SK-N-SH (cell line): Measurements from ENCODE around the gene PRR19.

Experiments used
- CTCF ChIP-seq: fragments of 200-600 bp; sonication (generic); IDR thresholded peaks from 2 replicates; pipeline ENCODE4 v1.6.1; 2017; ENCODE audit warnings: antibody characterized with exemption, mild to moderate bottlenecking, moderate library complexity
- EP300 ChIP-seq, 2 experiments: IDR thresholded peaks; 2 replicates each; pipeline versions ENCODE4 v1.4.0 to v1.6.1; 2012; ENCODE audit warnings: borderline replicate concordance in 1 of 2, low read depth in 1 of 2, low read length in 1 of 2
- FOXM1 ChIP-seq: IDR thresholded peaks from 2 replicates; pipeline ENCODE4 v1.4.0; 2012; ENCODE audit warnings: low read depth, mild to moderate bottlenecking
- JUND ChIP-seq: IDR thresholded peaks from 2 replicates; pipeline ENCODE4 v1.4.0; 2012
- NRF1 ChIP-seq: IDR thresholded peaks from 2 replicates; pipeline ENCODE4 v1.6.1; 2012; ENCODE audit warnings: low read depth, mild to moderate bottlenecking, low read length
- POLR2AphosphoS5 ChIP-seq: IDR thresholded peaks from 2 replicates; pipeline ENCODE4 v1.6.1; 2012; ENCODE audit warnings: low read depth, low read length
- REST ChIP-seq: IDR thresholded peaks from 2 replicates; pipeline ENCODE4 v1.6.1; 2012; ENCODE audit warnings: mild to moderate bottlenecking, low read depth, low read length, moderate library complexity
- SIN3A ChIP-seq: IDR thresholded peaks from 2 replicates; pipeline ENCODE4 v1.6.1; 2012; ENCODE audit warnings: low read depth, mild to moderate bottlenecking, low read length, moderate library complexity, borderline replicate concordance
- SMC3 ChIP-seq: IDR thresholded peaks from 2 replicates; pipeline ENCODE4 v1.6.1; 2012; ENCODE audit warnings: low read depth, low read length, improper control_type of control experiment
- TCF12 ChIP-seq: IDR thresholded peaks from 2 replicates; pipeline ENCODE4 v1.4.0; 2012
- USF2 ChIP-seq: fragments of 150-350 bp; IDR thresholded peaks from 2 replicates; pipeline ENCODE4 v1.6.1; 2017; ENCODE audit warnings: antibody characterized with exemption, low read length, low read depth, borderline replicate concordance

- TF ChIP-seq NRF1 (no peak), REST (no peak), SIN3A (no peak), CTCF (no peak), TCF12 (no peak), SMC3 (no peak), USF2 (no peak), FOXM1 (no peak), POLR2AphosphoS5 (no peak), JUND (no peak), EP300 (IDR thresholded peaks at IDR 0.05; ENCODE audit: borderline replicate concordance in 1 of 2, low read depth in 1 of 2, low read length in 1 of 2) (no peak)
Observed at GRCh38 chr19:42344336-42344893, 42.5 kb downstream of the PRR19 start.
